Fibroblast of gingiva (primary cell): ENCODE results near the gene ARPC1A.
"Not testable (repeated sequence)": the region's sequence is repeated elsewhere in the genome, so short reads cannot be mapped to it uniquely, and the experiment has no call there.

ENCODE experiments used
- DNase-seq: peaks from one replicate; pipeline ENCODE4 v3.0.0-alpha.2; 2011; ENCODE audit warnings: low read depth

ARPC1A gene

GRCh38 chr7:99325592-99326407 lies at the start of gene ARPC1A:
TSS of gene ARPC1A (plus strand) at chr7:99325898. CDS start at chr7:99333354, 7,456 bp downstream.
- peak; percentile 91 for DNase-seq

- no peak for DNase-seq
These were observed 47.5 kb upstream of the ARPC1A start for GRCh38 chr7:99278180-99278579.

GRCh38 chr7:99284165-99284564 lies 41.5 kb upstream of the ARPC1A start:
- DNase-seq, result not testable (repeated sequence)

GRCh38 chr7:99287779-99288534 lies 37.7 kb upstream of the ARPC1A start:
- no peak for DNase-seq

- DNase-seq, result no peak
These were observed 36.5 kb upstream of the ARPC1A start for GRCh38 chr7:99289185-99289584.

- DNase-seq, result not testable (repeated sequence)
These were observed 35.5 kb upstream of the ARPC1A start for GRCh38 chr7:99290148-99290547.

- no peak for DNase-seq
These were observed 34.6 kb upstream of the ARPC1A start for GRCh38 chr7:99290980-99291607.

GRCh38 chr7:99292127-99292526 lies 33.6 kb upstream of the ARPC1A start:
- DNase-seq, result no peak

- DNase-seq, result no peak
These were observed 32.5 kb upstream of the ARPC1A start for GRCh38 chr7:99293167-99293566.

- DNase-seq, result no peak
These were observed 32.0 kb upstream of the ARPC1A start for GRCh38 chr7:99293650-99294049.

GRCh38 chr7:99296471-99296870 lies 29.2 kb upstream of the ARPC1A start:
- no peak for DNase-seq

- no peak for DNase-seq
These were observed 24.2 kb upstream of the ARPC1A start for GRCh38 chr7:99301496-99301895.

GRCh38 chr7:99305473-99306260 lies 20.0 kb upstream of the ARPC1A start:
- DNase-seq, result no peak

- no peak for DNase-seq
These were observed 17.1 kb upstream of the ARPC1A start for GRCh38 chr7:99308461-99309074.

GRCh38 chr7:99309111-99309510 lies 16.6 kb upstream of the ARPC1A start:
- DNase-seq, result no peak

GRCh38 chr7:99310004-99310403 lies 15.7 kb upstream of the ARPC1A start:
- no peak for DNase-seq

GRCh38 chr7:99311702-99312101 lies 14.0 kb upstream of the ARPC1A start:
- DNase-seq, result no peak

GRCh38 chr7:99312316-99313203 lies 13.1 kb upstream of the ARPC1A start:
- peak; percentile 39 for DNase-seq

GRCh38 chr7:99313204-99313573 lies 12.5 kb upstream of the ARPC1A start:
- no peak for DNase-seq

GRCh38 chr7:99314504-99314903 lies 11.2 kb upstream of the ARPC1A start:
- DNase-seq, result no peak

GRCh38 chr7:99320371-99320770 lies 5.3 kb upstream of the ARPC1A start:
- no peak for DNase-seq
